OCI-LY1 (cell line): ENCODE results near the gene RASL12.

Experiments used
- H2AFZ ChIP-seq: fragments of 200-600 bp; sonication (generic), shearing (Covaris generic); 2 replicates; pipeline ENCODE4 v1.6.0; 2014; ENCODE audit warnings: antibody characterized with exemption, mild to moderate bottlenecking, low read length
- H3F3A ChIP-seq: fragments of 200-600 bp; sonication (generic), shearing (Covaris generic); 2 replicates; pipeline ENCODE4 v1.6.0; 2014; ENCODE audit warnings: mild to moderate bottlenecking, antibody characterized with exemption, low read length, moderate library complexity; ENCODE audit not compliant: insufficient read depth
- H3K27ac ChIP-seq: fragments of 200-600 bp; sonication (generic); 2 replicates; pipeline ENCODE4 v1.5.1; 2014; ENCODE audit warnings: low read length, mixed run types, mild to moderate bottlenecking, low read depth; ENCODE audit not compliant: poor library complexity, severe bottlenecking
- H3K27me3 ChIP-seq: fragments of 200-600 bp; sonication (generic); 2 replicates; pipeline ENCODE4 v1.6.0; 2014; ENCODE audit warnings: antibody characterized with exemption, mild to moderate bottlenecking, low read length, moderate library complexity; ENCODE audit not compliant: insufficient read depth
- H3K36me3 ChIP-seq: fragments of 200-600 bp; sonication (generic); 2 replicates; pipeline ENCODE4 v1.6.1; 2014; ENCODE audit warnings: mild to moderate bottlenecking, antibody characterized with exemption, low read length, moderate library complexity, mixed read lengths; ENCODE audit not compliant: insufficient read depth
- H3K4me1 ChIP-seq: fragments of 200-600 bp; sonication (generic); 2 replicates; pipeline ENCODE4 v1.5.1; 2014; ENCODE audit warnings: mild to moderate bottlenecking, low read length, moderate library complexity; ENCODE audit not compliant: insufficient read depth, severe bottlenecking
- H3K4me2 ChIP-seq: fragments of 200-600 bp; sonication (generic), shearing (Covaris generic); 2 replicates; pipeline ENCODE4 v1.6.1; 2014; ENCODE audit warnings: low read length
- H3K4me3 ChIP-seq: fragments of 200-600 bp; sonication (generic); 2 replicates; pipeline ENCODE4 v1.5.1; 2014; ENCODE audit warnings: low read length, low read depth, mild to moderate bottlenecking, mixed read lengths; ENCODE audit not compliant: poor library complexity, severe bottlenecking
- H3K79me2 ChIP-seq: fragments of 200-600 bp; shearing (Covaris generic); 2 replicates; pipeline ENCODE4 v1.6.1; 2016; ENCODE audit warnings: mixed run types, low read length, mixed read lengths; ENCODE audit not compliant: insufficient read depth
- H3K9ac ChIP-seq: fragments of 200-600 bp; sonication (generic), shearing (Covaris generic); 2 replicates; pipeline ENCODE4 v1.6.1; 2014; ENCODE audit warnings: mild to moderate bottlenecking, low read length, mixed read lengths
- H3K9me2 ChIP-seq: fragments of 200-600 bp; sonication (generic), shearing (Covaris generic); 2 replicates; pipeline ENCODE4 v1.6.1; 2014; ENCODE audit warnings: low read depth, mild to moderate bottlenecking, low read length, mixed read lengths
- H3K9me3 ChIP-seq: fragments of 200-600 bp; shearing (Covaris generic); 2 replicates; pipeline ENCODE4 v1.6.1; 2014; ENCODE audit warnings: low read length, mixed read lengths
- H4K20me1 ChIP-seq: fragments of 200-600 bp; sonication (generic), shearing (Covaris generic); 2 replicates; pipeline ENCODE4 v1.6.0; 2016; ENCODE audit warnings: mild to moderate bottlenecking, low read length; ENCODE audit not compliant: insufficient read depth
- EZH2 ChIP-seq: fragments of 200-600 bp; sonication (generic), shearing (Covaris generic); IDR thresholded peaks from 2 replicates; pipeline ENCODE4 v1.8.0; 2017; ENCODE audit warnings: borderline replicate concordance, mixed run types, mild to moderate bottlenecking, antibody characterized with exemption, low read length, moderate library complexity, mixed read lengths
- TF ChIP-seq, protein P1 (sequence below): fragments of 200-600 bp; sonication (generic), shearing (Covaris generic); IDR thresholded peaks from 2 replicates; pipeline ENCODE4 v1.5.1; 2017; ENCODE audit warnings: mild to moderate bottlenecking, antibody characterized with exemption, low read length, moderate library complexity, mixed read lengths

RASL12 gene

DNA sequence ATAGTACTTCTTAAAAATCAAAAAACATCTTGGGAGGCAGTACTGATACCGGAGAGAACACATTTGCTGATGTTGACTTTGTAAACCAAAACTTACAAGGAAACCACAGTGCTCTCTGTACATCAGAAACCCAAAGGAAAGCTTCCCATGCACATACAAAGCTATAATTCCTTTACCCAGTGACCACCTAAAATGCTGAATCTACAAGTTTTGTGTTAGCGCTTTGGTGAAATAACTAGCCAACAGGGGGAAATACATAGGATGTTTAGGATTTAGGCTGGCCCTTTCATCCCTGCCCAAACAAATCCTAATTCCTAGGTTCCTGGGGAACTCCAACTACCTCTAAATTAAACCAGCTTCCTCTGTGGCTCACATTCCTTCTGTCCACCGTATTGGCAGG lies 62.8 kb downstream of the RASL12 start:
- H3K4me1 ChIP-seq, result no peaks in the 10 kb centered on the region
- no peak overlapping the region for H3K27ac ChIP-seq
- no peaks in the 10 kb centered on the region for H3F3A ChIP-seq
- TF ChIP-seq EZH2, result no peak
- TF ChIP-seq, protein P1, sequence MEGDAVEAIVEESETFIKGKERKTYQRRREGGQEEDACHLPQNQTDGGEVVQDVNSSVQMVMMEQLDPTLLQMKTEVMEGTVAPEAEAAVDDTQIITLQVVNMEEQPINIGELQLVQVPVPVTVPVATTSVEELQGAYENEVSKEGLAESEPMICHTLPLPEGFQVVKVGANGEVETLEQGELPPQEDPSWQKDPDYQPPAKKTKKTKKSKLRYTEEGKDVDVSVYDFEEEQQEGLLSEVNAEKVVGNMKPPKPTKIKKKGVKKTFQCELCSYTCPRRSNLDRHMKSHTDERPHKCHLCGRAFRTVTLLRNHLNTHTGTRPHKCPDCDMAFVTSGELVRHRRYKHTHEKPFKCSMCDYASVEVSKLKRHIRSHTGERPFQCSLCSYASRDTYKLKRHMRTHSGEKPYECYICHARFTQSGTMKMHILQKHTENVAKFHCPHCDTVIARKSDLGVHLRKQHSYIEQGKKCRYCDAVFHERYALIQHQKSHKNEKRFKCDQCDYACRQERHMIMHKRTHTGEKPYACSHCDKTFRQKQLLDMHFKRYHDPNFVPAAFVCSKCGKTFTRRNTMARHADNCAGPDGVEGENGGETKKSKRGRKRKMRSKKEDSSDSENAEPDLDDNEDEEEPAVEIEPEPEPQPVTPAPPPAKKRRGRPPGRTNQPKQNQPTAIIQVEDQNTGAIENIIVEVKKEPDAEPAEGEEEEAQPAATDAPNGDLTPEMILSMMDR, result no peak
- H2AFZ ChIP-seq, result no peak overlapping the region
- H3K9me2 ChIP-seq, result no peaks in the 10 kb centered on the region
- no peaks in the 10 kb centered on the region for H3K79me2 ChIP-seq
- H3K36me3 ChIP-seq, result peaks cover 7% of the 10 kb centered on the region
- no peak overlapping the region for H3K4me3 ChIP-seq
- H4K20me1 ChIP-seq, result no peaks in the 10 kb centered on the region
- no peaks in the 10 kb centered on the region for H3K27me3 ChIP-seq
- H3K9me3 ChIP-seq, result no peaks in the 10 kb centered on the region
- no peak overlapping the region for H3K4me2 ChIP-seq
- H3K9ac ChIP-seq, result no peak overlapping the region
